HepG2 (cell line): ENCODE data around the gene EPN2. TPM values are rescaled to one million over a fixed set of nuclear protein-coding genes. Genes with fewer than 3 reads are reported as not detected.

Experiments
- FOXK2 ChIP-seq: fragments of 450-650 bp; IDR thresholded peaks from 2 replicates; pipeline ENCODE4 v1.6.1; 2016
- GPBP1L1 ChIP-seq: sonication (generic); formaldehyde crosslinking; IDR thresholded peaks from 2 replicates; pipeline ENCODE4 v1.5.0; 2020; ENCODE audit warnings: mild to moderate bottlenecking, missing genetic modification reagents
- HOXA3 ChIP-seq: sonication (generic); formaldehyde crosslinking; IDR thresholded peaks from 2 replicates; pipeline ENCODE4 v1.5.0; 2020; ENCODE audit warnings: missing genetic modification reagents
- NAIF1 ChIP-seq: sonication (generic); formaldehyde crosslinking; IDR thresholded peaks from 2 replicates; pipeline ENCODE4 v1.5.0; 2020; ENCODE audit warnings: mild to moderate bottlenecking, missing genetic modification reagents, borderline replicate concordance
- NR2C2 ChIP-seq: sonication (generic); formaldehyde crosslinking; IDR thresholded peaks from 2 replicates; pipeline ENCODE4 v1.4.0; 2020; ENCODE audit warnings: missing genetic modification reagents, mild to moderate bottlenecking, moderate library complexity, borderline replicate concordance
- PLRG1 ChIP-seq: fragments of 450-650 bp; conservative IDR thresholded peaks from 2 replicates; pipeline ENCODE4 v1.6.1; 2016
- RELA ChIP-seq: sonication (generic); formaldehyde crosslinking; IDR thresholded peaks from 2 replicates; pipeline ENCODE4 v1.4.0; 2020; ENCODE audit warnings: missing genetic modification reagents
- RERE ChIP-seq: IDR thresholded peaks from 2 replicates; pipeline ENCODE4 v1.6.1; 2016; ENCODE audit warnings: low read depth, missing genetic modification reagents, missing compliant biosample characterization
- ZBTB40 ChIP-seq, 2 experiments: fragments of 450-650 bp in 1 of 2; sonication (generic) in 1 of 2; formaldehyde crosslinking in 1 of 2; IDR thresholded peaks; 2 replicates each; pipeline versions ENCODE4 v1.6.1 to v1.8.0; 2016 to 2022; ENCODE audit warnings: antibody characterized with exemption in 1 of 2, mild to moderate bottlenecking in 1 of 2, missing genetic modification reagents in 1 of 2
- ZFP36 ChIP-seq: fragments of 150-350 bp; IDR thresholded peaks from 2 replicates; pipeline ENCODE4 v1.6.1; 2018; ENCODE audit warnings: borderline replicate concordance, low read length, low read depth; ENCODE audit not compliant: partially characterized antibody
- ZNF383 ChIP-seq: sonication (generic); formaldehyde crosslinking; IDR thresholded peaks from 2 replicates; pipeline ENCODE4 v1.4.0; 2020; ENCODE audit warnings: missing genetic modification reagents, mild to moderate bottlenecking, borderline replicate concordance
- ZNF737 ChIP-seq: sonication (generic); formaldehyde crosslinking; IDR thresholded peaks from 2 replicates; pipeline ENCODE4 v1.5.0; 2020; ENCODE audit warnings: missing genetic modification reagents, mild to moderate bottlenecking, borderline replicate concordance
- ZNF772 ChIP-seq: sonication (generic); formaldehyde crosslinking; IDR thresholded peaks from 2 replicates; pipeline ENCODE4 v1.5.0; 2020; ENCODE audit warnings: mild to moderate bottlenecking, missing genetic modification reagents
- polyA plus RNA-seq, 8 experiments: library from polyadenylated mRNA; depleted of rRNA in 3 of 8; stranded (reverse) in 7 of 8; unstranded in 1 of 8; fragments of >200 nt; fragmentation: Illumina TruSeq in 4 of 8; extraction: Trizol in 4 of 8; gene quantifications; 2 replicates each; pipeline versions ENCODE4 v1.2.1 to v1.2.3, GENCODE V29; 2011 to 2016; ENCODE audit warnings: low read depth in 4 of 8, missing spikeins in 1 of 8, mixed read lengths in 1 of 8; ENCODE audit not compliant: insufficient read depth in 1 of 8
- total RNA-seq, 5 experiments: library from RNA; depleted of rRNA; stranded (reverse); fragments of >200 nt; fragmentation: Illumina TruSeq; extraction: Trizol; gene quantifications; 2 replicates each; pipeline ENCODE4 v1.2.3, GENCODE V29; 2016; ENCODE audit warnings: low read depth in 1 of 5

EPN2 gene
- total and polyA plus RNA-seq, 2 of the 13 experiments (the other 11 are each of a cell fraction or from before 2014, with no cell fraction given), result 7.8 to 19.2 TPM

DNA sequence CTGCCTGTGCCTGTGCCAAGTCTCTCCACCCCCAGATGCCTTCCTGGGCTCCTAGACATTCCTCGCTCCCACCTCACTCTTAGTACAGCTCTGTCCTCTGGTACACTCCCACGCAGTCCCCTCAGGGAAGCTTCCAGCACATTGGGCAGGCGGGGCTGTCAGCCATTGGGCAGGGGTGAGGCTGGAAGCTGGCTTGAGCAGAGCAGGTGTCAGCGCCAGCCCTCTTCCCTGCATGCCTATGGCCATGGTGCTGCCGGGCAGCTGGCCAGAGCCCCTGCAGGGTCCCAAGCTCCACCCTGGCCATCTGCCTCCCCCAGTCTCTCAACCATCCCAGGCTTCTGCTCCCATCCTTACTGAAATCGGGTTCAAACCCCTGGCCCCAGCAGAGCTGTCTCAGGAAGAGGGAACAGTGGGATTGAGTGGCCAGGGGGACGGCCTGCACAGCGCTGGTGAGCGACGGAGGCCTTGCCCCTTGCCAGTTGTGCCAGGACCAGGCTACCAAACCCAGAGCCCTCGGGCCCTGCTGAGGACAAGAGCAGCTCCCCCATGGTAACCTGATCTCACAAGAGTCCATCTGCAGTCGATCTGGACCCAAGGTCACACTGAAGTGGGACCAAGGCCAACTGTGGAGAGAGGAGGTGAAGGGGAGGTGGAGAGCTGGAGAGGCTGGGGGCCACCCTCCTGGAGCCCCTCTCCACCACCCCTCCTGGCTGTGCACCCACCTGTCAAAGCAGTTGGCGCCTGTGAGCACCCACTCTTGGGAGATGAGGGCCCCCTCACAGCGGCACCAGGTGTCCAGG, 127.7 kb downstream of the EPN2 start (continued):
- TF ChIP-seq NR2C2 (CRISPR knock-in tag), result no peak
- no peak for TF ChIP-seq RERE (CRISPR knock-in tag)
- TF ChIP-seq ZBTB40 (IDR thresholded peaks at IDR 0.05), result no peak
- no peak for TF ChIP-seq ZBTB40 (CRISPR knock-in tag; IDR thresholded peaks at IDR 0.05)
- no peak for TF ChIP-seq NAIF1 (CRISPR knock-in tag)
- TF ChIP-seq HOXA3 (CRISPR knock-in tag), result no peak
- TF ChIP-seq PLRG1, result no peak
- no peak for TF ChIP-seq ZFP36
- no peak for TF ChIP-seq FOXK2
- TF ChIP-seq ZNF737 (CRISPR knock-in tag), result no peak
- TF ChIP-seq RELA (CRISPR knock-in tag), result no peak
- no peak for TF ChIP-seq ZNF383 (CRISPR knock-in tag)
- TF ChIP-seq ZNF772 (CRISPR knock-in tag), result no peak
- no peak for TF ChIP-seq GPBP1L1 (CRISPR knock-in tag)
